Astrocyte (in vitro differentiated cells and primary cell): ENCODE measurements around the gene TOPORS. TPM values are rescaled to one million over a fixed set of nuclear protein-coding genes. Genes with fewer than 3 reads are reported as not detected.

Experiments
- DNase-seq: peaks from one replicate; pipeline ENCODE4 v3.0.0-alpha.2; 2010; ENCODE audit warnings: low read depth
- FAIRE-seq: peaks from 2 replicates; lab custom pipeline; 2011; peaks lifted over from hg19 to GRCh38; lab: Jason Lieb, UNC
- H2AFZ ChIP-seq: 2 replicates; pipeline ENCODE4 v1.6.0; 2012; ENCODE audit warnings: low read depth, low read length, inconsistent platforms
- H3K27ac ChIP-seq: 2 replicates; pipeline ENCODE4 v1.5.1; 2011; ENCODE audit warnings: low read depth, low read length, inconsistent platforms
- H3K27me3 ChIP-seq: 2 replicates; pipeline ENCODE4 v1.6.0; 2011; ENCODE audit warnings: low read length, inconsistent platforms; ENCODE audit not compliant: insufficient read depth
- H3K36me3 ChIP-seq: 2 replicates; pipeline ENCODE4 v1.5.1; 2011; ENCODE audit warnings: low read length, inconsistent platforms; ENCODE audit not compliant: insufficient read depth
- H3K4me1 ChIP-seq: 2 replicates; pipeline ENCODE4 v1.5.1; 2011; ENCODE audit warnings: low read length, inconsistent platforms; ENCODE audit not compliant: insufficient read depth
- H3K4me2 ChIP-seq: 2 replicates; pipeline ENCODE4 v1.6.0; 2012; ENCODE audit warnings: low read length, inconsistent platforms
- H3K4me3 ChIP-seq: 2 replicates; pipeline ENCODE4 v1.5.1; 2011; ENCODE audit warnings: low read depth, mild to moderate bottlenecking, low read length, inconsistent platforms; ENCODE audit not compliant: insufficient read depth
- H3K79me2 ChIP-seq: 2 replicates; pipeline ENCODE4 v1.6.0; 2012; ENCODE audit warnings: mild to moderate bottlenecking, low read length, inconsistent platforms; ENCODE audit not compliant: insufficient read depth
- H3K9ac ChIP-seq: 2 replicates; pipeline ENCODE4 v1.6.0; 2012; ENCODE audit warnings: mild to moderate bottlenecking, low read length, inconsistent platforms
- H3K9me3 ChIP-seq: 2 replicates; pipeline ENCODE4 v1.5.1; 2012; ENCODE audit warnings: low read depth, mild to moderate bottlenecking, low read length, inconsistent platforms; ENCODE audit not compliant: insufficient read depth
- H4K20me1 ChIP-seq: 2 replicates; pipeline ENCODE4 v1.6.0; 2012; ENCODE audit warnings: low read length, inconsistent platforms; ENCODE audit not compliant: insufficient read depth
- H3K27ac Mint-ChIP-seq: one replicate; pipeline ENCODE4 v1.8.0; 2021; ENCODE audit warnings: mild to moderate bottlenecking, mixed read lengths; ENCODE audit not compliant: unreplicated experiment
- H3K27me3 Mint-ChIP-seq: one replicate; pipeline ENCODE4 v1.8.0; 2021; ENCODE audit warnings: low read depth, mixed read lengths; ENCODE audit not compliant: unreplicated experiment
- H3K36me3 Mint-ChIP-seq: one replicate; pipeline ENCODE4 v1.8.0; 2021; ENCODE audit warnings: low read depth, mixed read lengths; ENCODE audit not compliant: unreplicated experiment
- H3K4me1 Mint-ChIP-seq: one replicate; pipeline ENCODE4 v1.8.0; 2021; ENCODE audit warnings: low read depth, mixed read lengths; ENCODE audit not compliant: unreplicated experiment
- H3K4me3 Mint-ChIP-seq: one replicate; pipeline ENCODE4 v1.8.0; 2021; ENCODE audit warnings: mild to moderate bottlenecking, moderate library complexity, mixed read lengths; ENCODE audit not compliant: unreplicated experiment
- H3K9me3 Mint-ChIP-seq: one replicate; pipeline ENCODE4 v1.8.0; 2021; ENCODE audit warnings: mild to moderate bottlenecking, mixed read lengths; ENCODE audit not compliant: unreplicated experiment
- EZH2 ChIP-seq: IDR thresholded peaks from 2 replicates; pipeline ENCODE4 v1.6.1; 2012; ENCODE audit warnings: mild to moderate bottlenecking, low read length, inconsistent platforms; ENCODE audit not compliant: insufficient read depth
- total RNA-seq: library from RNA; stranded (reverse); gene quantifications from 2 replicates; pipeline ENCODE4 v1.2.1, GENCODE V29; 2021
- TF ChIP-seq, protein P1 (sequence below): IDR thresholded peaks from 2 replicates; pipeline ENCODE4 v1.5.1; 2011; ENCODE audit warnings: low read depth, mild to moderate bottlenecking, inconsistent platforms, low read length, moderate library complexity; ENCODE audit not compliant: insufficient read depth

TOPORS gene
- total RNA-seq, 1 donor from 2014 or later: 20.4 TPM

DNA sequence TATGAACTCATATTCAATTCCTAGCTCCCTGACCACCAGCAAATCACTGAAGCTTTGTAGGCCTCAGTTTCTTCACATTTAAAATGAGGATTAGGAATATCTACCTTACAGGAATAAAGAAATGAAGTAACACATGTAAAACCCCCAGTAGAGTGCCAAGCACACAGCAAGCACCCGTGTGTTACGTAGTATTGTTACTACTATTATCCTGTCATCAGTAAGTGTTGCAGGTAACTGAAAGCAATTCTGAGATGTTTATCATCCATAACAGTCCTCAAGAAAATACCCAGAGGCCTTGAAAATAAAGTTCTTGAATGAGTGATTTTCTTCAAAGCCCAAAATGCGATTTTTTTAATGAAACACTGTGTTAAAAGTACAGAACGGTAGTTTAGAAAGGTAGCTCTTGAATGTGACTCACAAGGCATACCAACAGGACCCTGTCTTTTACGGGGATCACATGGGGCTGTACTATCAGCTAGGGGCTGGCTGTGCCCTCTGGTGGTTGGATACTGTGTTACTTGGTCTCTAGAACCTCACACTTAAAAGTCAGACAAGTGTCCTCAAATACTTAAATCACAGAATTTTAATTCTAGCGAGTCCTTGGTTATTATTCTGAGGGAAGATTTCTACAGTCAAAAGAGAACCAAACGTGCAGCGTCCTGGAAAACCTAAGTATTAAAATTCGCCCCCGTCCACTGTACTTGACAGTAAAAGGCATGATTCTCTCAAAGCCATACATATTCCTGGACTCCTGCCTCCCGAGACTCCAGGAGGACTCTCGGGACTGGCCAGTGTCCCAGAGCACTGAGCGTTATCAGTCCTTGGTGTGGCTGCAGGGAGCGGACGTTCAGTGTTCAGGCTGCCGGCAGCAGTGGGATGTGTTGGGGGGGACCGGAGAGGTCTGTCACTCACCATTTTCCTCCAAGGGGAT lies 19.8 kb upstream of the TOPORS start:
- Histone ChIP-seq H3K4me2 (peak overlapping the region; percentile 90), H3K27ac (peak overlapping the region; percentile 63), H3K9ac (peak overlapping the region; percentile 92), H3K4me3 (peak overlapping the region; percentile 96), H3K27me3 (no peaks in the 10 kb centered on the region), H2AFZ (peak overlapping the region; percentile 93), H3K9me3 (no peaks in the 10 kb centered on the region), H3K36me3 (peaks cover 2% of the 10 kb centered on the region), H3K4me1 (peaks cover 10% of the 10 kb centered on the region), H3K79me2 (peaks cover 45% of the 10 kb centered on the region), H4K20me1 (peaks cover 6% of the 10 kb centered on the region)
- Mint-ChIP-seq H3K27ac (peak overlapping the region; percentile 94), H3K4me3 (peak overlapping the region; percentile 98), H3K9me3 (no peaks in the 10 kb centered on the region), H3K4me1 (peaks cover 5% of the 10 kb centered on the region), H3K36me3 (peaks cover 3% of the 10 kb centered on the region), H3K27me3 (no peaks in the 10 kb centered on the region)
- FAIRE-seq (peak; percentile 78), DNase-seq (peak; percentile 68)
- TF ChIP-seq EZH2: no peak
- TF ChIP-seq, protein P1, sequence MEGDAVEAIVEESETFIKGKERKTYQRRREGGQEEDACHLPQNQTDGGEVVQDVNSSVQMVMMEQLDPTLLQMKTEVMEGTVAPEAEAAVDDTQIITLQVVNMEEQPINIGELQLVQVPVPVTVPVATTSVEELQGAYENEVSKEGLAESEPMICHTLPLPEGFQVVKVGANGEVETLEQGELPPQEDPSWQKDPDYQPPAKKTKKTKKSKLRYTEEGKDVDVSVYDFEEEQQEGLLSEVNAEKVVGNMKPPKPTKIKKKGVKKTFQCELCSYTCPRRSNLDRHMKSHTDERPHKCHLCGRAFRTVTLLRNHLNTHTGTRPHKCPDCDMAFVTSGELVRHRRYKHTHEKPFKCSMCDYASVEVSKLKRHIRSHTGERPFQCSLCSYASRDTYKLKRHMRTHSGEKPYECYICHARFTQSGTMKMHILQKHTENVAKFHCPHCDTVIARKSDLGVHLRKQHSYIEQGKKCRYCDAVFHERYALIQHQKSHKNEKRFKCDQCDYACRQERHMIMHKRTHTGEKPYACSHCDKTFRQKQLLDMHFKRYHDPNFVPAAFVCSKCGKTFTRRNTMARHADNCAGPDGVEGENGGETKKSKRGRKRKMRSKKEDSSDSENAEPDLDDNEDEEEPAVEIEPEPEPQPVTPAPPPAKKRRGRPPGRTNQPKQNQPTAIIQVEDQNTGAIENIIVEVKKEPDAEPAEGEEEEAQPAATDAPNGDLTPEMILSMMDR: peak; percentile 86

DNA sequence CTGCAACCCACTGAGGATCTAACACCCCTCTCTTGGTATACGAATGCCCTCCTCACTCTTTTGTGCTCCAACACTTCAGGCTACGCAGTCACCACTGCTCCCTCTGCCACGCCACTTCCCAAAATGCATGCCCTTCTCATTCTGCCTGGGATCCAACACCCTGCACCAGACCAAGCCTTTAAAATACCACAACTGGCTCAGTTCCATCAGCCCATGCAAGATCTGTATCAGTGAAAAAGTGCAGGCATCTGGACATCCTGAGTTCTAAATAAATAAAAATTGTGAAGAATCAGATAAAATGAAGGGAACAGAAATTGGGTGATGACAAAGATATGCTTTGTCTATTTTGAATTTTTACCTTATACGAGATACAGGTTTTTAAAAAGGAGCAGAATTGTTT lies 17.9 kb upstream of the TOPORS start:
- FAIRE-seq (no peak), DNase-seq (no peak)
- peaks cover 5% of the 10 kb centered on the region for H3K4me1 Mint-ChIP-seq
- H3K27ac Mint-ChIP-seq: no peak overlapping the region
- Histone ChIP-seq H3K36me3 (peaks cover 2% of the 10 kb centered on the region), H3K9me3 (no peaks in the 10 kb centered on the region), H3K4me2 (no peak overlapping the region), H3K9ac (no peak overlapping the region), H3K79me2 (peaks cover 62% of the 10 kb centered on the region), H3K27me3 (no peaks in the 10 kb centered on the region), H4K20me1 (peaks cover 6% of the 10 kb centered on the region), H3K4me1 (peaks cover 10% of the 10 kb centered on the region), H2AFZ (no peak overlapping the region), H3K4me3 (no peak overlapping the region), H3K27ac (no peak overlapping the region)
- no peak overlapping the region for H3K4me3 Mint-ChIP-seq
- H3K9me3 Mint-ChIP-seq: no peaks in the 10 kb centered on the region
- H3K36me3 Mint-ChIP-seq: peaks cover 5% of the 10 kb centered on the region
- no peaks in the 10 kb centered on the region for H3K27me3 Mint-ChIP-seq
- no peak for TF ChIP-seq EZH2
- TF ChIP-seq, protein P1: no peak

DNA sequence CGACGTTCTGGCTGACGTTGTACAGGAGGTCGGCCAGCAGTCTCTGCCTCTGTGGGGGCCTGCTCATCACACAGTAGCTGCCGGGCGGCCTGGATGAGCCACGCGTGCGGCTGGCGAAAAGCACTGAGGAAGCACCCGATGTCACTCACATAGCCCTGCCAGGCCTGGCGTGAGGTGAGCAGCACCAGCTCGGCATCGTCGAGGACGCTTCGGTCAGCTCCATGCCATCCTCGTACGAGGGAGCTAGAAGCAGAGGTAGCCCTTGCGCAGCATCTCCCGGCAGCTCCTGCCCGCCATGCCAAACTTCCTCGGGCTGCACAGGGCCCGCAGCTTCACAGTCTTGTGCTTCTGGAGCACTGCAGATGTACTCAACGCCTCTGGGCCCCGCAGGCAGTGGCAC lies 14.4 kb upstream of the TOPORS start:
- no peak overlapping the region for H3K27ac Mint-ChIP-seq
- no peak overlapping the region for H3K4me3 Mint-ChIP-seq
- no peaks in the 10 kb centered on the region for H3K9me3 Mint-ChIP-seq
- Histone ChIP-seq H3K4me3 (no peak overlapping the region), H3K4me1 (peaks cover 5% of the 10 kb centered on the region), H3K9me3 (no peaks in the 10 kb centered on the region), H3K36me3 (peaks cover 2% of the 10 kb centered on the region), H2AFZ (no peak overlapping the region), H3K79me2 (peaks cover 63% of the 10 kb centered on the region), H3K9ac (no peak overlapping the region), H3K27ac (no peak overlapping the region), H3K27me3 (no peaks in the 10 kb centered on the region), H3K4me2 (no peak overlapping the region), H4K20me1 (peaks cover 5% of the 10 kb centered on the region)
- peaks cover 1% of the 10 kb centered on the region for H3K4me1 Mint-ChIP-seq
- TF ChIP-seq, protein P1: no peak
- TF ChIP-seq EZH2: no peak
- H3K36me3 Mint-ChIP-seq: peaks cover 5% of the 10 kb centered on the region
- no peaks in the 10 kb centered on the region for H3K27me3 Mint-ChIP-seq
- no peak for DNase-seq
- FAIRE-seq: no peak
